HG03575 (cell line): ENCODE measurements around the gene CNGA3.
"Not testable (repeated sequence)": the region's sequence is repeated elsewhere in the genome, so short reads cannot be mapped to it uniquely, and the experiment has no call there.

Source experiments
- ATAC-seq: cut with Tn5 transposase; IDR thresholded peaks from one replicate; pipeline ENCODE4 v1.9.1; 2021; ENCODE audit not compliant: unreplicated experiment, insufficient number of reproducible peaks, low FRiP score; ENCODE audit errors: extremely low read depth

CNGA3 gene

GRCh38 chr2:98422449-98422848, 76.2 kb downstream of the CNGA3 start:
- no peak for ATAC-seq

- no peak for ATAC-seq
These were observed 80.5 kb downstream of the CNGA3 start for GRCh38 chr2:98426771-98427170.

GRCh38 chr2:98432145-98432544, 85.9 kb downstream of the CNGA3 start:
- ATAC-seq = no peak

DNA sequence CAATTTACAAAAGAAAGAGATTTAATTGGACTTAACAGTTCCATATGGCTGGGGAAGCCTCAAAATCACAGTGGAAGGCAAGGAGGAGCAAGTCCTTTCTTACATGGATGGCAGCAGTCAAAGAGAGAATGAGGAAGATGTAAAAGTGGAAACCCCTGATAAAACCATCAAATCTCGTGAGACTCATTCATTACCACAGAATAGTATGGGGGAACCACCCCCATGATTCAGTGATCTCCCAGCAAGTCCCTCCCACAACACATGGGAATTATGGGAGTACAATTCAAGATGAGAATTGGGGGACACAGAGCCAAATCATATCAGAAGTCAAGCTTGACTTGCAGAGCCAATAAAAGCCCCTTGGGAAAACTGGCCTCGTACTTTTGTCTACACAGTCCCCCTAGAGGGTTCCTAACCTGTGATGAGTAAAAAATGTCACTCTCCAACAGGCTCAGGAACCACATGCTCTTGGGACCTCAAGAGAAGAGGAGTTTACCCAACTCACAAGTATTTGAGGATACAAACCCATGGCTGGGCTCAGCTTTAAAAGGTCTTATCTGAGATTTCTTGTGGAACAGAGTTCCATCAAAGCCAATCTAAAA, 87.2 kb downstream of the CNGA3 start:
- no peak for ATAC-seq

DNA sequence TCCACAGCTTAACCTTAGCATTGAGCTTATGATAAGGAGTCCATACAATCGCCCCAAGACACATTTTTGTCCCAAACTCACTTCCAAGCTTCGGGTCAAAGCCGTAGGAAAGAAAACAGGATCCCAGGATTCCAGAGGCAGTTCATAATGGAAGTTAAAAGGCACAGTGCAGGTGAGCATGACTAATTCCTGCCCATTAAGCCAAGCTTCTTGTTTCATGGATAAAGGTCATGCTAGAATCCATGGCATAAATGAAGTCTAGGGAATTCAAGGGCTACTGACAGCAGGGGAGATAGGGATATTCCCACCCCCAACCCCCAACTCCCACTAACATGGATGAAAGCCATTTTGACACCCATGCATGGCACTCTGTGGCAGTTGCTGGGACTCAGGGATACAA, 88.2 kb downstream of the CNGA3 start:
- ATAC-seq = no peak

GRCh38 chr2:98435670-98436069, 89.4 kb downstream of the CNGA3 start:
- not testable (repeated sequence) for ATAC-seq

DNA sequence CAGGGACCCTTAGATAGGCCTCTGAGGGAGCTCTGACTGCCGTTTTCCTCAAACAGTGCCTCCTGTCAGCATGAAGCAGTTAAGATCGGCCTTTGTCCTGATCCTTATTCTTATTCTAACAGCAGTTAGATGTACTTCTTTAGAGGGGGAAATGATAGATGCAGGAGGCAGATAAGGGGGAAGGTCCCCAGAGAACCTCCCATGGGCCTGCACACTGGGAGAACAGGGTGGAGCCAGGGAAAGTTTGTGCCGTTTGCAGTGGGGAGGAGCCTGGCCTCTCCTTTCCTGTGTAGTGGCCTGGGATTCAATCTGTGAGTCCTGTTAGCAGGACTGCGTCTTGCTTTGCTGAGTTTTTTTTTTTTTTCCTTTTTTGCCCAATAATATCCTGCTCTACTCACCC, 90.5 kb downstream of the CNGA3 start:
- ATAC-seq = no peak

DNA sequence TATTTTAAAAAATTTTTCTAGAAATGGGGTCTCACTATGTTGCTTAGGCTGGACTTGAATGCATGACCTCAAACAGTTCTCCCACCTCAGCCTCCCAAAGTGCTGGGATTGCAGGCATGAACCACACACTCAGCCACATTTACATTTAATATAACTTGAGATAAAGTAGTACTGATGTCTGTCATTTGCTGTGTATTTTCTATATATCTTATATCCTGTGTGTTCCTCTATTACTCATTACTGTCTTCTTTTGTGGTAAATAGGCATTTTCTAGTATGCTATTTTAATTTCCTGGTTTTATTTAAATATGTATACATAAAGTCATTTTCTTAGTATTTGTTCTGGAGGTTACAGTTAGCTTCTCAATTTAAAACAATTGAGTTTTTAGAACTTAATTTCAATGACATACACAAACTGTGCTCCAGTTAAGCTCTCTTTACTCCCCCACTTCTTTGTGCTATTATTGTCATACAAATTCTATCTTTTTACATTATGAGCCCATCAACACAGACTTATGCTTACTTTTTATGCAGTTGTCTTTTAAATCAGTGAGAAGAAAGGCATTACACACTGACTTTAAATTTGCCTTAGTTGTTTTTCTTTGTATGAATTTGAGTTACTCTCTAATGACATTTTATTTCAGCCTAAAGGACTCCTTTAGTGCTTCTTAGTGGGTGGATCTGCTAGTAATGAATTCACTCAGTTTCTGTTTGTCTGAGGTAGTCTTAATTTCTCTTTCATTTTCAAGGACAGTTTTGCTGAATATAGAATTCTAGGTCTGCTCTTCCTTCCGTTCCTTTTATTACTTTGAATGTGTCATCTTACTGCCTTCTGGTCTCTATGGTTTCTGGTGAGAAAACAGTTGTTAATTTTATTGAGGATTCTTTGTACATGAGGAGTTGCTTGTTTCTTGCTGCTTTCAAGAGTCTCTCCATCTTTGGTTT, 92.2 kb downstream of the CNGA3 start:
- ATAC-seq = no peak

- no peak for ATAC-seq
These were observed 95.6 kb downstream of the CNGA3 start for GRCh38 chr2:98441706-98442450.

GRCh38 chr2:98442488-98442887, 96.2 kb downstream of the CNGA3 start:
- no peak for ATAC-seq

- ATAC-seq = no peak
These were observed 98.3 kb downstream of the CNGA3 start, which contains the start of gene INPP4A for GRCh38 chr2:98444436-98445176. INPP4A (plus strand) TSS chr2:98444858; CDS start chr2:98520049, 75,191 bp downstream.

- no peak for ATAC-seq
These were observed 99.0 kb downstream of the CNGA3 start for GRCh38 chr2:98445177-98445682.

DNA sequence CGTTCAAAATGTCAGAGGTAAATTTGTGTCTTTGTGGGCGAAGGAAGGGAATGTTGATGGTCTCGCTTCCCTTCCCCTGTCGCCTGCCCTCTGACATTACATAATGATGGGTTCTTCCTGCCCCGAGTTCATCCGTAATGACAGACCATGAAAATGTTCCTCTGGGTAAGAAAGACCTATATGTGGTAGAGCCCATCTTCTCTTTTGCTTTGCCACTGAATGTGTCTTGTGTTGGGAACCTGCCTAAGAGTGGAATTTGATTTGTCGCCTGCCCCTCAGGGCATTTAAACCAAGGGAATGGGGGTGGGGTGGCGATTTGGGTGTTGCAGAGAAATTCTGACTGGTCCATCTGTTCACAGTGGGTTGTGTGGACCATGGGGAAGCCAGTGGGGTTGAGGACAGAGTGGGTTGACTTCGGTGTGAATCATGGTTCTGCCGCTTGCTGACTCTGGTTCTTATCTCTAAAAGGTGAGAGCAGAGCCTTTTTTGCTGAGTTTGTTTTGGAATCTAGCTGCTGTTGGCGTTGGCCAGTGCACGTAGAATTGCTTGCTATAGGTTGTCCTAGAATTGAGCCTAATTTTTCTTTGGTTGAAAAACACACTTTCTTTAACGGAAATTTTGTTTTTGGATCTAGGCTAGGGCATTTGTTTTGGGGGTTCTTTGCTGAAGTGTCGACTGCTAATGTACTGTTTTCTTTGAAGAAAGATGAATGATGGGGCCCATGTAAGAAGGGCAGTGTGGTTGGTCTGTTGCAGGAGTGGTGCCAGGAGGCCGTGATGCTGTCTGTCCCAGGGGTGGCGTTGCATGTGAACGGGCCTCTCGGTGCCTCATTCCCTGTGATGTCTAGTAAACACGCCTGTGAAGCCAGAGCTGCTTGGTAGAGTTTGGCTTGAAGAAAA, 99.7 kb downstream of the CNGA3 start:
- ATAC-seq = no peak

GRCh38 chr2:98446850-98447249, 100.6 kb downstream of the CNGA3 start:
- no peak for ATAC-seq
